AG20443 (cell line): ENCODE data around the gene CREBRF.
"Not testable (repeated sequence)": the region's sequence is repeated elsewhere in the genome, so short reads cannot be mapped to it uniquely, and the experiment has no call there.

Source experiments
- DNase-seq: peaks from one replicate; pipeline ENCODE4 v3.0.0; 2012; ENCODE audit warnings: low spot score, mixed read lengths

The CREBRF gene

GRCh38 chr5:173154619-173155018 is 98.5 kb downstream of the CREBRF start:
- DNase-seq: not testable (repeated sequence)

DNA sequence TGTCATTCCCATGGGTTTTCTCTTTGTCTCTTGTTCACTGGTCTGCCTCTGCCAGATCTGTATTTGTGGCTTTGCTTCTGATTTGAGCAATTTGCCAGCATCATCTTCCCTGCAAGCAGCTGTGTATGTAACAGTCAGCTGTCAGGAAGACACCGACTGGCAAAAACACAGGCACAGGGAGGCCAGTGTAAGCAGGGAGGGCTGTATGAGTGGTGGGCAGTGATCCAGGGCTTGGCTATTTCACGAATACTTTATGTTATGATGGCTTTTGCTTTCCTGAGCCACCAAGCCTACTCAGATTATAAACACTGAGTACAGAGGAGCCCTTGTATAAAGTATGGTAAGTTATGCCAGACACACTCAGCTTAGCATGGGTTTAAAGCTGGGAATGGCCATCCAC is 99.8 kb downstream of the CREBRF start:
- no peak for DNase-seq

DNA sequence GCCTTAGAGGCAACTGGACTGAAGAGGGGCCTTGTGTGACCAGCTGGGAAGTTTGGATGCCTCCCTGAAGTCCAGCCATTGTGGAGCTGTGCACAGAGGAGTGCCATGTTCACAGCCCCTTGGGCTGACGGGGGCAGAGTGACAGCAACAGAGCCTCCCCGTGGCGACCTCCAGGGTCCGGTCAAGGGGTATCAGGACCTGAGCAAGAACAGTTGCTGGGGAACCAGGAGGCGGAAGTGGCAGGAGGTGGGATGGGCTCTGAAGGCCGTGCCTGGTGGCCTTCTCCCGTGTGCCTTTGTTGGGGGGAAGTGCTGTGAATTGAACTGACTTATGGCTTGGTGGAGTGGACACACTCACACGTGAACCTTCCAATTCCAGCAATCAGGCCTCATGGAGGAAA is 102.2 kb downstream of the CREBRF start:
- DNase-seq: no peak

DNA sequence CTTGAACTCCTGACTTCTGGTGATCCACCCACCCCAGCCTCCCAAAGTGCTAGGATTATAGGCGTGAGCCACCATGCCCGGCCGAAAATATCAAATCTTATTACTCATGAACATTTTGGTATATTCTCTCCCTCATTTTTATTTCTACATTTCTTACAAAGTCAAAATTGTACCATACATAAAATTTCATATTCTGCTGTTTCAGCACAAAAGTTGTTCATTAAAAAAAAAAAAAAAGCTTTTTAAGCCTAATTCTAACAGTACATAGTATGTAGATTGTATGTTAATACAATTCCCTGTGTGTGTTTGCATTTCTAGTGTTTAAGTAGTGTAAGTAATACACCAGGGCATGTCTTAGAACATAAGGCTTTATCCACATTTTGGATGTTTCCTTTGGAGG is 103.1 kb downstream of the CREBRF start:
- DNase-seq: no peak

DNA sequence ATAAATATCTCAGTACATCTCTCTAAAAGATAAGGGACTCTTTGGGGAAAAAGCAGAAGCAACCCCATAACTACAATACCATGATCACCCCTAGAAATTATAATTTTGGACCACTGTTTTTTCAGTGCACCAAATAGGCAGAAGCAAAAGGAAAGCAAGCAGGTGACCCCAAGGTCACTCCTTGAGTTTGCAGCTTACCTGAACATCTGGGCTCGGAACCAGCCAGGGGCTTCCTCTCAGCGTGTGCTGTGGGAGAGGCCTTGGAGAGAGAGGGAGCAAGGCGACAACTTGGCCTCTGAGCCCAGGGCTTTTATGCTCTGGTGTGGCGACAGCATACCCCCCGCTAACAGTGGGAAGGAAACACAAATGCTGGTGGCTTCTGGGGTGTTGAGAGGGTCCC is 105.0 kb downstream of the CREBRF start:
- DNase-seq: no peak

DNA sequence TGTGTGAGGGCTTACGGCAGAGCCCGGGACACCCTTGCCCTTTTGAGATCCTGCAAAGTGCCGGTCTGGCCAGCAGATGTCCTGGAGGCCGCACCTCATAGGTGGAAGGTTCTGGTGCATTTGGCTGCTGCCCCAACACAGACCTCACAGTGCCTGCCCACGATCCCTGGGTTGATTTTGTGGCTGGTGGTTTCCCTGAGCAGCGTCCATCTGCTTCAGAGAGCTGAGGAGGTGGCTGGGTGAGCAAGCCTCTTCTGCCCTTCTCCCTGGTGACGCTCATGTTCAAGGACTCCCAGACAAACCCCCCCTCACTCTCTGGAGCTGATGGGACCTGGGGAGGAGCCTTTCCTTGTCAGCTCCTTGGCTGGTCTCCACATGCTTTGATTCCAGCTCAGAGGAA is 107.1 kb downstream of the CREBRF start:
- no peak for DNase-seq

DNA sequence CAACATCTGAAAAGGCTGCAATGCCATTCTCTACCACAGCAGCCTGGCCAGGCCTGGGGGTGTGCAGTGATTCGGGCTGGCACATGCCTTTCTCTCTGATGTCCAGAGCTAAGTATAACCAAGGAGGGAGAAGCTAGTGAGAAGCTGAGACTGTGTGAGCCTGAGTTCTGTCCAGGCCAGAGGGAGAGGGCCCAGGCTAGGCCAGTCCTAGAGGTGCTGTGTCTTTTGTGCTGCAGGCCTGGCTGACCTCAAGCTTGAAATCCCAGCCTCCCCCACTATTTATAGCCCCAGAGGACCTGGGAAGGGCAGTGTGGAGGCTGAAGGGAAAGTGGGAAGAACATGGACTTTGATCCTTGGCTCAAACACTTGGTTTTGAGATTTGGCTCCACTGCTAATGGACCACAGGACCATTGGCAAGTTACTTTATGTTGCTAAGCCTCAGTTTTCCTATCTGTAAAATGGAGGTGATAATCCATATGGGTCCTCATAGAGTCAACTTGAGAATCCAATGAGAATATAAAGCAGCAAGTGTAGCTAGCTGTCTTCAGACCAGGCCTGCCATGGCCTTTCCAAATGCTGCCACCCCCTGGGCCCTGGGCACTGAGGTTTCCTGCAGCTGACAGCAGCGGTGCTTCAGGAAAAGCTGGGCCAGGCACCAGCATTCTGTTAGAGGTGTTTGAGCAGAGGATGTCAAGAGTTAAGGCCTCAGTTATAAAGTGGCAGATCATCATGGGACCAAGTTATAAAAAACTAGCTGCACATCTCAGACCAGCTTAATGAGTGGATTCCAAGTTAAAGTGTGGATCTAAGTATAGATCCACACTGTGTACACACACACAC is 109.2 kb downstream of the CREBRF start:
- DNase-seq: no peak

DNA sequence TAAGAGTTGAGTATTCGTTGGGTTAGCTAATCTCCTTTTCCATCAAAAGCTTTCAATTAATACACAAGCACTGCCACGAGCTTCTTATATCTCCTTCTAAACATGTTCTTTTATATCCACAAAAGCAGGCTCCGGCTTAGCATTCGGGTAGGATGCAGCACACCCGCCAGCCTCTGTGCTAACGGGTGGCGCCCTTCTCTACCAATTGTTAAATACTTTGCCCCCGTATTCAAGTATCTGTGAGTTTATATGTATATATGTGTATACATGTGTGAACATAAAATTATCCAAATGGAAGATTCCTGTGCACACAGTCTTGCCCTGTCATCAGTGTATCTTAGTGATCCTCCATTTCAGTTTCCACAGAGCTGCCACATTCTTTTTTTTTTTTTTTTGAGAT is 116.0 kb downstream of the CREBRF start:
- DNase-seq: no peak

DNA sequence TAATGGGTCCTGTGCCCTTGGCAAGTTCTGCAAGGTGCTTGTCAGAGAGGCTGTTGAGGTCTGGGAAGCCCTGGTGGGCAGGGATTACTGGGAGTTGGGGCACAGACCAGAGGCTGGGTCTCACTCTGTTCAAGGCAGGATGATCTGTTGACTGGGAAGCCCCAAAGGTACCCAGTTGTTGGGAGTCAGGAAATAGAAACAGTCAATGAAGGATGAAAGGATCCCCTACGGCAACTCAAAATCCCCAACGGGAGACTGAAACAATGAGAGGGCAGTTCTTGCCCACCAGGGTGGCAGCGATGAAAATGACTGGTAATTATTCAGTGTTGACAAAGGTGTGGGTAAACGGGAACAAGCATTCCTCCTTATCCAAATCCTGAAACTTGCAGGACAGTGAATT is 119.4 kb downstream of the CREBRF start:
- DNase-seq: no peak

- no peak for DNase-seq
These were observed 122.3 kb downstream of the CREBRF start for GRCh38 chr5:173178369-173178910.

- DNase-seq: no peak
These were observed 124.2 kb downstream of the CREBRF start for GRCh38 chr5:173180331-173180730.

- DNase-seq: no peak
These were observed 131.0 kb downstream of the CREBRF start for GRCh38 chr5:173187054-173187743.

GRCh38 chr5:173188280-173188679 is 132.1 kb downstream of the CREBRF start:
- no peak for DNase-seq
